ENCODE results near the gene MTCL3.

Gene MTCL3

DNA sequence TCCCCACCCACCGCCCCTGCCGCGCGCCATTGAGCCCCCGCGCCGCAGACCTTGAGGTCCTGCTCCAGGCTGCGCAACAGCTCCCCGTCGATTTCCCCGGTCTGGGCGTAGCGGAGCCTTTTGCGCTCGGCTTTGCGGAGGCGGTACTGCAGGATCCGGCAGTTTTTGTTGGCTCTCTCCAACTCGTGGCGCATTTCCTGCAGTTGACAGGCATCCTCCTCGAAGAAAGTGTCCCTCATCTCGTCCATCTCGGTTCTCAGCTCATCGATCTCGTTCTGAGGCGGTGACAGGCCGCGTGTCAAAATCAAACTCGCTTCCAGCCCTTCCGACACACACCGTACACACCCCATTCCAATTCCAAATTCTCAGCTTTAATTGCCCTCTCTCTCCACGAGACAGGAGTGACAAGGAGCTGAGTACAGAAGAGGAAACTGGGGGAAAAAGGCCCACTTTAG, 4.3 kb downstream of the MTCL3 start:
- DNase-seq: peak; percentile 34

DNA sequence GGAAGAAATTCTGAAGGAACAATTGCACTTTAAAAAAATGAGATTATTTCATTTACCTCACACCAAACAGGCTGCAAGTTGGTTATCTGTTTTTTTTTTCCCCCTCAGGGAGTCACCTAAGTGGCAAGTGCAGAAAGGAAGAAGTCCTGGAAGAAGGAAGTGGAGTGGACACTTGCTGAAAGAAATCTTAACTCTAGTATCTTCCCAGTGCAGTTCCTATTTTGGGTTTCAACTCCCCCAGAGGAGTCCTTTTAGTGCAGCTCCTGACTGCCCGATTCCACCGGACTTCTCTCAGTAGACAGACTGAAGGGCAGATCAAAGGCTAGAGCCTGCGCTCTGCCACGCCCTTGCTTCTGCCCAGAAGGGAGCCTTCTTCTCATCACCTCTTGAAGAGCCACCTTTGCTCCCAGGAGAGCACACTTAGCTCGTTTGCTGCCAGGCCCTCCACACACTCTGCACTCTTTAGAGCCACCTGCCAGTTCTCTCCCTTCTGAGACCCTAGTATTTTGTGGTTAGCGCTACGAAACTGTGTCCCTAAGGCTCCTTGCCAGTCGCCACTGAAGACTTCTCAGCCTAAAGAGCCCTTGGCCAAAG, 4.9 kb downstream of the MTCL3 start:
- no peak for DNase-seq

DNA sequence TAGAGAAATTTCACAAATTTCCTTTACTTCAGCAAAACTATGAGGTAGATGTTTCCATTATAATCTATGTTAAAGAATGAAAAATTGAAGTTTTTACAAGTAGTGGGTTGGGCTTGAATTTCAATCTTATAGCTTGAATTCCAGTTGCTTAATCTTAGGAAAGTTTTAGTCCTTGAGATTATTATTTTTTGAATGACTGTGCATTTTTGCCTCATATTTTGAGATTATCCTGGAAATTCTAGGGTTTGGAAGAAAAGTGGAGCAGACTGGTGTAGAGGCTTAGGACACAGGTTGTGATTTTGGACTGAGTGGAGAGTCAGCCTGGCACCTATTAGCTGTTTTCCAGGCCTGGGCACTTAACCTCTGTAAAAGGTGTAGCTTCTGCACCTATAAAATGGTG, 5.7 kb downstream of the MTCL3 start:
- no peak for DNase-seq

DNA sequence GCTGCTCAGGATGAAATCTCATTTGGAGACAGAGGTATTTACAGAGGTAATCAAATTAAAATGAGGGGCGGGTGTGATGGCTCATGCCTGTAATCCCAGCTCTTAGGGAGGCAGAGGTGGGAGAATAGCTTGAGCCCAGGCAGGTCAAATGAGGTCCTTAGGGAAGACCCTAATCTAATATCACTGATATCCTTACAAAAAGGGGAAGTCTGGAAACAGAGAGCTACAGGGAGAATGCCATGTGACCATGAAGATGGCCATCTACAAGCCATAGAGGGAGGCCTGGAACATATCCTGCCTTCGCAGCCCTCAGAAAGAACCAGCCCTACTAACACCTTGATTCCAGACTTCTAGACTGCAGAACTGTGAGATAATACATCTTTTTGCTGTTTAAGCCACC, 8.3 kb downstream of the MTCL3 start:
- no peak for DNase-seq

DNA sequence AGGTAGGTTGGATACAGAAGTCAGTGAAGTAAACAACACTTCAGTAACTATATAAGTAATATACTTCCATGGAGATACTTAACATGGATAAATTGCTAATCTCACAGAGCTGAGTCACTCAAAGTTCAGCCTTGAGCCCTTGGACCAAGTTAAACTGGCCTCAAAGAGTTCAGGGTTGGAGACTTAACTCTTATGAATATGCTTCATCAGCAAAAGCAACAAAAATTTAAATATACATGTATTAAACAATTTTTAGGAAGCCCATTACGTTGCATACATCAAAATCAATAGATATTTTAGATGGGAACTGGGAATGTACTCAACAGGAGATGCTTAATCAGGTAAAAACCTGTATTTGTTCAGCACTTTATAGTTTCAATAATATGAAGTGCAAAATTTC, 12.2 kb downstream of the MTCL3 start:
- no peak for DNase-seq

DNA sequence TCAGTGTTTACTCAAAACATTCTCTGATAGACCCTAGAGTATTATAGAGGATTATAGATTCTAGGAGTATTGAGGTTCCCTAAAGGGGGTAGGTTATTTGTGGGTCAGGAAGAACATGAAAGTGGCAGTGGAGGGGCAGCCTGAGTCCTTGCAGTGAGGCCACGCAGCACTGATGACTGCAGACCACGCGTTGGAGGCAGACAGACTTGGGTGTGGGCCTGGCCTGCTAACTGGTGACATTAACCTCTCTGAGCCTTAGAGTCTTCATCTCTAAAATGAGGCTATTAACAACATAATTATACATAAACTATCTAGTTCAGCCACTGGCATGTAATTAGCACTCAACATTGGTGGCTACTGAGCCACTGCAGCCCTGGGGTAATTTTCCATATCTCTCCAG, 16.1 kb downstream of the MTCL3 start:
- no peak for DNase-seq

DNA sequence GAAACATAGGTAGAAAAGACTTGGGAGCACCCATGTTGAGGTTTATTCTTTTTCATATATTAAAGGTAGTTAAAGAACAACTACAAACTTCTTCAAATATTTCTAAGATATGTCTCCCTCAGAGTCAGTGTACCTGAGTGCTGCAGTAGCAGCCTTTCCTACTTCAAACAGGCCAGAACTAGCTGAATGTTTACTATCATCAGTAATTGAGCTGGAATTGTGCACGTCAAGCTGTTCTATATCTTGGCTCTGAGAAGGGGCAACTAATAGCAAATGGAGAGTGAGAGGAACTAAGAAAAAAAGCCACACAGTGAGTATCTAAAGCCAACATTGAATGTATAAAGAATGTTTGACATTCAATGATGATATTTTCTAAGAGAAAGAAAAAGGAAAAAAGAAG, 21.7 kb downstream of the MTCL3 start:
- no peak for DNase-seq

DNA sequence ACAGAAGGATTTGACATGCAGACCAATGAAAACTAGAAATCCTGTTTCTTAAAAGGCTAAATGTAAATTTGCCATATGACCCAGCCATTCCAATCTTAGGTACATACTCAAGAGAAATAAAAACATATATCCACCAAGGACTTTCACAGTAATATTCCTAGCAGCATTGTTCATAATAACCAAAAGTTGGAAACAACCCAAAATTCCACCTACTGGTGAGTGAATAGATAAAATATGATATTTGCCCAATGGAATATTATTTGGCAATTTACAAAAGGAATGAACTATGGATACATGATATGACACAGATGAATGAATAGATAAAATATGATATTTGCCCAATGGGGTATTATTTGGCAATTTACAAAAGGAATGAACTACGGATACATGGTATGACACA, 22.7 kb downstream of the MTCL3 start:
- no peak for DNase-seq

DNA sequence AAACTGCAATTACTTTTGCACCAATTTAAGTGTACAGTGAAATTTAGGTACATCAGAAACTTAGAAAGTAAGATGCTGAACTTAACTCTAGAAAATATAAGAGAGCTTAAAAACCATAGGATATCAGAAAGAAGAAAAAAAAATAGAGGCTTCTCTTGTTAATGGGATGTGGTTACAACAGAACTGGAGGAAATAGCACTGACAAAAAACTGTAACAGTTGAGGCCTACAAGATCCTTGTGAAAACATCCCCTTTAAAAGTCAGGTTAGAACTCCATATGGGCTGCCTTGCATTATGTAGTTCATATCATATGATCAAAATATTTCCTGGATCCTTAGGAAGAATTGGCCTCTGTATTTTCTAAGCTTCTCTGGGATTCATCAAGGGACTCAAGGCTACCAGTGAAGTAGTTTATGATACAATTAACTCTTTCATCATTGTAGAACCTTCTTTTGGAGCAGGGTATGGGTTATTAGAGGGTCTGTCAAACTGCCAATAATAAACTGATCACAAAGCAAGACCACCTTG, 24.8 kb downstream of the MTCL3 start:
- no peak for DNase-seq

DNA sequence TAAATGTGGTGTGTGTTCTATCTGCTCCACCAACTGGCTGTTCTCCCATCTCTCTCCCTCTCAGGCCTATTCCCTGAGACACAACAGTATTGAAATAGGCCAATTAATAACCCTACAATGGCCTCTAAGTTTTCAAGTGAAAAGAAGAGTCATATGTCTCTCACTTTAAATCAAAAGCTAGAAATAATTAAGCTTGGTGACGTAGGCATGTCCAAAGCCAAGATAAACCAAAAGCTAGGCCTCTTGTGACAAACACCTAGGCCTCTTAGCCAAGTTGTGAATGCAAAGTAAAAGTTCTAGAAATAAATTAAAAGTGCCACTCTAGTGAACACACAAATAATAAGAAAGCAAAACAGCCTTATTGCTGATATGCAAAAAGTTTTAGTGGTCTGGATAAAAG, 29.9 kb downstream of the MTCL3 start:
- DNase-seq: no peak

DNA sequence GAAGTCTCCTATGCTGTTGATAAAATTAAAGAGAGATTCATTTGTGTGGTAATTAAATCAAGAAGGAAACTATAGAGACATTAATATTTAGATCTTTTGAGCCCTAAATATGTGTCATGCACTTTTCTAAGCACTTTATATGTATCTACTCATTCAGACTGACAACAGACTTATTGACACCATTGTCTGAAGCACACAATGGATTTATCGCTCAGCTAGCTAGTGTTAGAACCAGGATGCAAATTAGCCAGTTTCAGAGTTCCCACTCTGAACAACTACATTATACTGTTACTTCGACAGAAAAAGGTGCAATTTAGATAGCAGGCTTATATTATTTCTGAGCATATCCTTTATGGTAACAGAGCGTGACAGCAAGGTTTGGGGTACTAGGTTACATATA, 32.2 kb downstream of the MTCL3 start:
- no peak for DNase-seq

DNA sequence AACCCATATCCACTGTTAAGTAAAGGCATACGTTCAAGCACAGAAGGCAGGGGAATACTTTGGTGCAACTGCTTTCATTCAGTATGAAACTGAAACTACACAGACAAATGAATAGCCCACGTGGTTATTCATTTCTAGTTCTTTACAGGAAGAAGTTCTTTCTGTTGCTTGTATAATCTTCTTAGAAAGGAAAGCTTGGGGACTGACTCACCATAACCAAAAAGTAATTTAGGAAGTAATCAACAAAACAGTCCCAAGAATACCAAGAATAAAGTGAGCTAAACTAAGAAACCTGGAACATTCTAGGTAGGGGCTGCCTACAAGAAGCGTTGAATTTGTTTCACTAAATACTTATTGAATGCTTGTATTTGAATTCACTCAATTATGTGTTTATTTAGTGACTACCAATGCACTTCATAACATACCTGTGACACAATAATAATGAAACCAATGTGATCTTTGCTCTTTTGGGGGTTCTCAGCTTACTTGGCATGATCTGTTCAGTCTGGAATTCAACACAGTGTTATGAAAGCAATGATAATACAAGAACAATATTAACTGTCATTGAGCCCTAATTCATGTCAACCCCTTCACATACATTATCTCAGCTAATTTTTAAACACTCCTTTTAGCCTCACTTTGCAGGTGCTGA, 34.8 kb downstream of the MTCL3 start:
- DNase-seq: no peak

DNA sequence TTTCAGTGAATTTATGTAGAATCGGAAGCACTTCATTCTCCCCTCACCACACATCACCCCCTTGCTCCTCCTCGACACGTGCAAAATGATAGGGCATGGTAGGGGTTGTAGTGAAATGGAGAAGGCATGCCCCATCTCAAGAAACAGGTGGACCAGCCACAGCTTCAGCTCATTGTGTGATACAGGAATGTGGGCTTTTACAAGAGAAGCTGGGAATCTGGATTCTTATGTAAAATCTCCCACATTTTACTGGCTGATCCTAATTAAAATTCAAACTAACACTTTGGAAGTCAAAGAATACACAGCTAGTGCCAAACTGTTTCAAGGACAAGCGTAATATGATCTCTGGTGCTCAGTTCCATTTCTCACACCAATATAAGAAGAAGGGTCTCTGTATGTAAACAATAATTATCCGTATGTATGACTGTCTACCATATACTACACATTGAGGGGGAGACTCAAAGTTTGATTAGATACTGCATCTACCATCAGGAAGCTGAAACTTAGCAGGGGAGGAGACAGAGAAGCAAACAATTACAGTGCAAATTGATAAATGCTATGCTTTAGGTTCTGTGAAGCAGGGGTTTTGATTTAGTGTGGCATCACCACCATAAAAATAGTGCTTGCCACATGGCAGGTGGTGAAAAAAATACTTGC, 35.6 kb downstream of the MTCL3 start:
- no peak for DNase-seq

DNA sequence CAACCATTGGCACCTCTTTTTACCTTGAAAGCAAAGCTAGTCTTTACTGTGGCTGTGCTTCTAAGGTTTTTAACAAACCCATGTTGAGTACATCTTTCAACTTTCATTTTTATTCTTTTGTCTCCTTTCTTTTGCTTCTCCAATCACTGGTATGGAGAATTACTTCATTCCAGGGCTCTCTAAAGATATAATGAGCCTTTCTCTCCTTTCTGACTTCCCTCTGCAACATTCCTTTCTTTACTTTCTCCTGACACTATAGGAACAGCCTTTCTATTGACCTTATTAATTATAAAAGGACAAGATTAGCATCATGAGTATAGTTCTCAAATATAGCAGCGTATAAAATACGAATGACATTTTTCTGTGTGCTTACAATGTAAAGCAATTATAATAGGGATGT, 36.8 kb downstream of the MTCL3 start:
- DNase-seq: no peak

DNA sequence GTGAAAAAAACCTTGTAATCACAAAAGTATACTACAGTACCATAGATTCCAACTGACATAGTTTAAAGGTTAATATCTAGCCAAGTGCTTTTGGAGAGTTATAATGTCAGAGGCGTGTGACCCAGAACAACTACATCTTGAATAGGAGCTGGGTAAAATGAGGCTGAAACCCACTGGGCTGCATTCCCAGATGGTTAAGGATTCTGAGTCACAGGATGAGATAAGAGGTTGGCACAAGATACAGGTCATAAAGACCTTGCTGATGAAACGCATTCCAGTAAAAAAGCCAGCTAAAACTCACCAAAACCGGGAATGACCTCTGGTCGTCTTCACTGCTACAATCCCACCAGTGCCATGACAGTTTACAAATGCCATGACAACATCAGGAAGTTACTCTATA, 37.5 kb downstream of the MTCL3 start:
- no peak for DNase-seq

DNA sequence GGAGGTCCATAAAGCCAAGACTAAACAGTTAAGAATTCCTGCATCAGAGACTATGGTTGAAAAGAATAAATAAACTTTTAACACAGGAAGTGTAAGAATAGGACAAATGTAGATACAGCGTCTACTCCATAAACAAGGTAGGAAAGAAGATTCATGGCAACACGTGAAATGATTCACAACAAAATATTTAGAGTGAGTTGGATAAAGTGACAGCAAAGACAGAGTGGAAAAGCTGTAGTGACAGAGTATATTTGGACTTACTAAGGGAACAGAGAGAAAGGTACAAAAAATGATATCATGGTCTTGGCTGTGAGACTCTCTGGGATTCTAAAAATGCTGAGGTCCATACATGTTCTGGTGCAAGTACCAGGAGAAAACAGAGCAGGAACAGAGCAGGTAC, 38.0 kb downstream of the MTCL3 start:
- no peak for DNase-seq

DNA sequence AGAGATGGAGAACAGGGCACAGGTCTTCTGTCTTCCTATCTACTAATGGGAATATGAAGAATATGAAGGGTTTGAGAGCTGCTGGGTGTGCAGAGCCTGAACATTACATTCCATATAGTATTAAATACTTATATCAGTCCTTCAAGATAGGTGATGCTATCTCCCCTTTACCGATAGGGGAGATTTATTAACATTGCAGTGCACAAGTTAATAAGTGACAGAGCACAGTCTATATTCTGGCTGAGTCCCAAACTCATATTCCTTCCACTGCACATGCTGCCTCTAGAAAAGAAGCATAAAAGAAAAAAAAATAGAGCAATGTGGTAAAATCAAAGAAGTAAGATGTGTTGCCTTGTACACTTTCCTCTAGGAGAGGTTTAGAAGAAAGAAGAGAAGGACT, 41.5 kb downstream of the MTCL3 start:
- no peak for DNase-seq

DNA sequence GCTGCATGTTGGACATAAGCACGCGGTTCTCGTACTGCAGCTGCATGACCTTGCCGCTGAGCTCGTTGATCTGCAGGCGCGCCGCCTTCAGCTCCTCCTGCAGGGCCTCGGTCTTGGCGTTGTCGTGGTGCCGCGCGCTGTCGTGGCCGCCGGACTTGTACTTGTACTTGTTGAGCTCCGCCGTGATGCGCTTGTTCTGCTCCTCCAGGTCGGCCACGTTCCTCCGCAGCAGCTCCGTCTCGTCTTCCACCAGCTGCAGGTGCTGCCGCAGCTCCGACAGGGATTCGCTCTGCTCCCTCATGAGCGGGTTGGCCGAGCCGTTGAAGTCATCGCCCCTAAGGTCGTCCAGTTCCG, 43.3 kb downstream of the MTCL3 start:
- no peak for DNase-seq

DNA sequence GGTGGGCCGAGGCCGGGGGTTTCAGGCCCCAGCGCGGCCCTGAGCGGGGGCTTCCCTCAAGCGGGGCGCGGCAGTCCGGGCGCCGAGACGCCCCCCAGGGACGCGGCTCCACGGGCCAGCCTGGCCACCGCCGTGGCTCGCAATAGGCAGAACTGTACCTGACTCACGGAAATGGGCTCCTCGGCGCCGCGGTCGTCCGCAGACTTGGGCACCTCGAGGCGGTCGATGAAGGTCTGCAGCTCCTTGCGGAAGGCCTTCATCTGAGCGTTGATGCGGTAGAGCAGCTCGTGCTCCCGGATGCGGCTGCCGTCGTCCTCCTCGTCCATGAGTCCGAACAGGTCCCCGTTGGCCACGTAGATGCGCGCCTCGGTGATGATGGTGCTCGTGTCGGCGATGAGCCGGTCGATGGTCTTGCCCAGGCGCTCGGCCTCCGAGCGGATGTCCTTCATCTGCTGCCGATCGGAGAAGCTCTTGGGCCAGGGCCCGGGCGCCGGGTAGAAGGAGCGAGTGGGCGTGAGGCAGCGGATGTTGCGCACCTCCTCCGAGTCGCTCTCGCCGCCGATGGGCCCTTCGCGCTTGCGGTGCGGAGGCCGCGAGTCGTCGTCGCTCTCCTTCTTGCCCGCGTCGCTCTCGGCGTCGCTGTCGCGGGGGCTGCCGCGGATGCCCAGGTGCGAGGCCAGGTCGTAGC, 43.9 kb downstream of the MTCL3 start:
- no peak for DNase-seq

DNA sequence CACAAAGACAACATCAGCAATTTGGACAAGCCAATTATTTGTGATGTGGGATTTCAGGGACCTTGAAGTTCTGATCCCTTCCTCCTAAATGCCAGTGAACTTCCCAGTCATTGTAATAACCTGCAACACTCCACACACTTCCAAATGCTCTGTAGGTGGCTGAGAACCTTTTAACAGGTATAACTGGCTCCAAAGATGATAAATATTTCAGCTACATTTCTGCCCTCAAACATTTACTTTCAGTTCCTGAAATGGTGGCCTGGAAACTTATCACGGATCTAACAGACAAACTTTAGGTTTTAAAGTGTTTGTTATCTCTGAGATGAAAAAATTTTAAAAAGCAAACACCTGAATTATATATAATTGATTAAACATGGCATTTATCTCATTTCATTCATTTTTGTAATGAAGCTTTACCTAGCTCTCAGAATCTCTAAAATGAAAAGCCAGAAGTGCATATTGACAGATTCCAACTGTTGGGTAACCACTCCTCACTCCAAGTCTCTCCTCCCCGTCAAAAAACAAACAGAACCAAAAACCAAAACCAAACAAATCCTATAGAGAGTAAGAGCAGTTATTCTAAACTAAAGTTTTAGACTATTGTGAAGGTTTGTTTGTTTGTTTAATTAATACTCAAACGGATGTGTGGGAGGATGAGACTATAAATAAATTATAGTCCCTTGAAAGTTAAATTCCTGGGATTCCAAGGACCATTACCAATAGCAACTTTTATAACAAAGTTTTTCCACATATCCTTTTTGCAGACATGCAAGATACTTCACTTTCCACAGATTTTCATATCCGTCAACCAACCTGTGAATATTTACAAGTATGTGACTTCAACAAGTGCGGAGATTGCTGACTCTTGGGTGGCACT, 47.5 kb downstream of the MTCL3 start:
- DNase-seq: no peak

DNA sequence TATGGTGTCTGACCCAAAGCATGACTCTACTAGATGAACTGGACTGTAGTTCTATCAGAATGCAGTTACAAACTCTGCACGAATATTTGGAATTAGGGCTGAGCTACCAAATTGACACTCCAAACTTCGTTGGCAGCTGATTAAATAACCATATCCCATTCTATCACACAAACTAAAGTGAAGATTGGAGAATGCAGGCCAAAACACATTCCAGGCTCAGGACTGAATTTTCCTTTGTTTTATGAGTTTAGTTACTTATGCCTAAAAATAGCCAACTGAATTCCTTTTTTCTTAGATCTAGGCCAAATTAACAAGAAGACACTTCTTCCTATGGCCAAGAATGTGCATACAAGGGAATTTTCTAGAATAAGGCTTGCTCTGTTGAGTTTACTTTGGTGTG, 50.2 kb downstream of the MTCL3 start:
- DNase-seq: no peak

DNA sequence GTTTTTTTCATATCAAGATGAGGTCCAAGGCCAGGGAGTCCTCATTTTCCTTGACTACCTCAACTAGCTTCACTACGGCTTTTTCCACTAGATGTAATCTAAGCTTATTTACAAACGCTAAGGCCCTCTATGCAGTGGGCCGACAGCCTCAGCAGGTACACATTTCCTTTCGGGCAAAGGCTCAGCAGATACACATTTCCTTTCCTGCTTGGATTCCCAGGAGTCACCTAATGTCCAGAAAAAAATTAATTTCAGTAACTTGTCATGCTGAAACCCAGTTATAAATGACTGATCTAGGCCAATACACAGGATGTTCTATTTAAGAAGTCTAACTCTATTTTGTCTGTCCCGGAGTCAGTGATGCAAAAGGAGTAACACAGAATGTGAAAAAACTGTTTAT, 52.7 kb downstream of the MTCL3 start:
- DNase-seq: no peak

DNA sequence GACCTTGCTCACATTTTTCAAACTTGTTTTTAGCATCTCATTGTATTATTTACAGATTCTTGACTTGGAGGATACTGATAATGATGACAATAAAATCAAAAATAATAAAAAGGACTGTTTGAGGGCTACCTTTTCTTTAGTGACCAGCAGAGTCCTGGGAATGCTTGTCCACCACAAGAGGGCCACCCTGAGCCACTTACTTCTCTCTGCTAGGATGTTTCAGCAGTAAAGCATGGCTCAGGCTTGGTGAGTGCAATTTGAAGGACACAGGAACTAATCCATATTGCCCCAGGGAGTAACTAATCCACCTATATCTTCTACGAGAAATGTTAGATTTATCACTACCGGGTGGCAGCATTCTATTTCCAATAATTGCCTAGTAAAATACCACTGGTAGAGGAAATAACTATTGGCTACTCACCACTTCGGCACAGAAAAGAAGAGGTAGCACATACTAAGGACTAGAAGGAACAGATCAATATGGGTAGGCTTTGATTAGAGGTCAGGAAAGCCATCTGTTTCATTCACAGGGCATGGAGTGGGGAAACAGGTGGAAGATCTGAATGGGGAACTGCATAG, 54.2 kb downstream of the MTCL3 start:
- DNase-seq: peak; percentile 72
